A549 (cell line): Measurements from ENCODE around the gene LAT.

Experiments used
- BHLHE40 ChIP-seq: IDR thresholded peaks from 2 replicates; pipeline ENCODE4 v1.6.1; 2012; ENCODE audit warnings: low read depth, low read length, inconsistent platforms
- CBX2 ChIP-seq: fragments of 200-600 bp; sonication (generic); IDR thresholded peaks from 2 replicates; pipeline ENCODE4 v1.6.1; 2016; ENCODE audit warnings: low read depth, mild to moderate bottlenecking, borderline replicate concordance
- NFE2L2 ChIP-seq: fragments of 150-350 bp; conservative IDR thresholded peaks from 2 replicates; pipeline ENCODE4 v1.6.1; 2014; ENCODE audit warnings: low read length
- POLR2A ChIP-seq: IDR thresholded peaks from 2 replicates; pipeline ENCODE4 v1.6.1; 2012; ENCODE audit warnings: mild to moderate bottlenecking, low read length
- RFX5 ChIP-seq: fragments of 450-650 bp; IDR thresholded peaks from 2 replicates; pipeline ENCODE4 v1.7.1; 2014; ENCODE audit warnings: antibody characterized with exemption, mild to moderate bottlenecking, moderate library complexity
- TF ChIP-seq, protein P1 (sequence below): fragments of >200 bp; sonication (Bioruptor Twin); formaldehyde crosslinking; IDR thresholded peaks from 3 replicates; pipeline ENCODE4 v1.5.1; 2016

DNA sequence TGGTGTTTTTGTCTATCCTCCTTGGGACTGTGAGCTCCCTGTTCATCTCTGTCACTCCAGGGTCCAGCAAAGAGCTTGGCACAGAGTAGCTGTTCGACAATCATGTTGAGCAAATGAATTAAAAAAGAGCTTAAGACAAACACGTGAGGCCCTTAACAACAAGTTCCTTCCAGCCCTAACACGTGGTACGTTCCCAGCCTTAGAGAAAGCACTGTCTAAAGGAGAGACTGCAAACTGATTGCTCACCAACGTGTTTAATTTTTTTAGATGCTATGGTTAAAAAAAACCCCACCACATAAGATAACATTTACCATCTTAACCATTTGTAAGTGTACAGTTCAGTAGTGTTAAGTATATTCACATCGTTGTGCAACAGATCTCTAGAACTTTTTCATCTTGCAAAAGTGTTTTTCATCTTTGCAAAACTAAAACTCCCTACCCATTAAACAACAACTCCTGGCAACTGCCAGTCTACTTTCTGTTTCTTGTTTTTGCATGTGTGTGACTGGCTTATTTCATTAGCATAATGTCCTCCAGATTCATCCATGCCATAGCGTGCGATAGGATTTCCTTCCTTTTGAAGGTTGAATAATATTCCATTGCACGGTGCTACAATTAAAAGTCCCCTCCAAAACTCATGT is 28.2 kb downstream of the LAT start:
- TF ChIP-seq, protein P1, sequence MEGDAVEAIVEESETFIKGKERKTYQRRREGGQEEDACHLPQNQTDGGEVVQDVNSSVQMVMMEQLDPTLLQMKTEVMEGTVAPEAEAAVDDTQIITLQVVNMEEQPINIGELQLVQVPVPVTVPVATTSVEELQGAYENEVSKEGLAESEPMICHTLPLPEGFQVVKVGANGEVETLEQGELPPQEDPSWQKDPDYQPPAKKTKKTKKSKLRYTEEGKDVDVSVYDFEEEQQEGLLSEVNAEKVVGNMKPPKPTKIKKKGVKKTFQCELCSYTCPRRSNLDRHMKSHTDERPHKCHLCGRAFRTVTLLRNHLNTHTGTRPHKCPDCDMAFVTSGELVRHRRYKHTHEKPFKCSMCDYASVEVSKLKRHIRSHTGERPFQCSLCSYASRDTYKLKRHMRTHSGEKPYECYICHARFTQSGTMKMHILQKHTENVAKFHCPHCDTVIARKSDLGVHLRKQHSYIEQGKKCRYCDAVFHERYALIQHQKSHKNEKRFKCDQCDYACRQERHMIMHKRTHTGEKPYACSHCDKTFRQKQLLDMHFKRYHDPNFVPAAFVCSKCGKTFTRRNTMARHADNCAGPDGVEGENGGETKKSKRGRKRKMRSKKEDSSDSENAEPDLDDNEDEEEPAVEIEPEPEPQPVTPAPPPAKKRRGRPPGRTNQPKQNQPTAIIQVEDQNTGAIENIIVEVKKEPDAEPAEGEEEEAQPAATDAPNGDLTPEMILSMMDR: no peak
- TF ChIP-seq RFX5 (no peak), CBX2 (no peak), POLR2A (no peak), NFE2L2 (no peak), BHLHE40 (no peak)
